WERI-Rb-1 (cell line): Measurements from ENCODE around the gene OR10J1.
"Not testable (repeated sequence)": the region's sequence is repeated elsewhere in the genome, so short reads cannot be mapped to it uniquely, and the experiment has no call there.

ENCODE experiments used
- DNase-seq: peaks from one replicate; pipeline ENCODE4 v3.0.0-alpha.2; 2020
- H3K27ac ChIP-seq: fragments of 250-450 bp; sonication (Bioruptor Pico); 2 replicates; pipeline ENCODE4 v1.5.1; 2020; ENCODE audit warnings: mild to moderate bottlenecking, moderate library complexity
- H3K27me3 ChIP-seq: fragments of 250-450 bp; sonication (Bioruptor Pico); 2 replicates; pipeline ENCODE4 v1.5.1; 2021; ENCODE audit warnings: mild to moderate bottlenecking, low read depth, moderate library complexity; ENCODE audit not compliant: insufficient read depth, severe bottlenecking
- H3K36me3 ChIP-seq: fragments of 250-450 bp; sonication (Bioruptor Pico); 2 replicates; pipeline ENCODE4 v1.5.1; 2020; ENCODE audit warnings: mild to moderate bottlenecking, moderate library complexity
- H3K4me3 ChIP-seq: 2 replicates; pipeline ENCODE4 v1.5.1; 2011; ENCODE audit warnings: low read depth, mild to moderate bottlenecking, control low read depth, low read length
- H3K9me3 ChIP-seq: fragments of 250-450 bp; sonication (Bioruptor Pico); 2 replicates; pipeline ENCODE4 v1.5.1; 2021; ENCODE audit warnings: mild to moderate bottlenecking, moderate library complexity; ENCODE audit not compliant: severe bottlenecking
- TF ChIP-seq, protein P1 (sequence below): IDR thresholded peaks from 2 replicates; pipeline ENCODE4 v1.5.1; 2011; ENCODE audit warnings: low read depth, mild to moderate bottlenecking, control low read depth, inconsistent platforms, low read length

The OR10J1 gene

GRCh38 chr1:159443066-159443750 lies 3.7 kb downstream of the OR10J1 start:
- TF ChIP-seq, protein P1, sequence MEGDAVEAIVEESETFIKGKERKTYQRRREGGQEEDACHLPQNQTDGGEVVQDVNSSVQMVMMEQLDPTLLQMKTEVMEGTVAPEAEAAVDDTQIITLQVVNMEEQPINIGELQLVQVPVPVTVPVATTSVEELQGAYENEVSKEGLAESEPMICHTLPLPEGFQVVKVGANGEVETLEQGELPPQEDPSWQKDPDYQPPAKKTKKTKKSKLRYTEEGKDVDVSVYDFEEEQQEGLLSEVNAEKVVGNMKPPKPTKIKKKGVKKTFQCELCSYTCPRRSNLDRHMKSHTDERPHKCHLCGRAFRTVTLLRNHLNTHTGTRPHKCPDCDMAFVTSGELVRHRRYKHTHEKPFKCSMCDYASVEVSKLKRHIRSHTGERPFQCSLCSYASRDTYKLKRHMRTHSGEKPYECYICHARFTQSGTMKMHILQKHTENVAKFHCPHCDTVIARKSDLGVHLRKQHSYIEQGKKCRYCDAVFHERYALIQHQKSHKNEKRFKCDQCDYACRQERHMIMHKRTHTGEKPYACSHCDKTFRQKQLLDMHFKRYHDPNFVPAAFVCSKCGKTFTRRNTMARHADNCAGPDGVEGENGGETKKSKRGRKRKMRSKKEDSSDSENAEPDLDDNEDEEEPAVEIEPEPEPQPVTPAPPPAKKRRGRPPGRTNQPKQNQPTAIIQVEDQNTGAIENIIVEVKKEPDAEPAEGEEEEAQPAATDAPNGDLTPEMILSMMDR, result no peak
- H3K4me3 ChIP-seq, result no peak overlapping the region
- no peaks in the 10 kb centered on the region for H3K36me3 ChIP-seq
- no peaks in the 10 kb centered on the region for H3K9me3 ChIP-seq
- H3K27ac ChIP-seq, result no peak overlapping the region
- DNase-seq, result no peak
- H3K27me3 ChIP-seq, result peaks cover 82% of the 10 kb centered on the region

DNA sequence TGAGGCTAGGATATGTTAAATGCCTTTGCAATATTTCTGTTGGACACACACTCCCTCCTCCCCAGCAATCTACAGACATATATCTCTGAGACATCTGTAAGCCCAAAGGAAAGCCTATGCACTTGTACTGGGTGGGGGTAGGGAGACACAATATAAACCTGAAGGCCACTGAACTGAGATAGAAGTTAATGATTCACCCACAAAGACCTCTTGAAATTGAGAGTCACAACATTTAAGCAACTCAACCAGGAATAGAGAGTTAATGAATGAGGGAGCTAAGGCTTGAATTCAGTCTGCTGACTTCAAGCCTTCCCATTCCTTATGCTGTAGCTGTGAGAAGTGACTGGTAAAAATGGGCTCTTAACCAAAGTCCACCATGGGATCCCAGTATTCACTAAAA lies 5.0 kb downstream of the OR10J1 start:
- no peak overlapping the region for H3K4me3 ChIP-seq
- H3K36me3 ChIP-seq, result no peaks in the 10 kb centered on the region
- H3K27ac ChIP-seq, result no peak overlapping the region
- DNase-seq, result no peak
- peaks cover 80% of the 10 kb centered on the region for H3K27me3 ChIP-seq
- peaks cover 3% of the 10 kb centered on the region for H3K9me3 ChIP-seq
- TF ChIP-seq, protein P1, result no peak

GRCh38 chr1:159448181-159448580 lies 8.7 kb downstream of the OR10J1 start:
- no peak for DNase-seq
- TF ChIP-seq, protein P1, result no peak

DNA sequence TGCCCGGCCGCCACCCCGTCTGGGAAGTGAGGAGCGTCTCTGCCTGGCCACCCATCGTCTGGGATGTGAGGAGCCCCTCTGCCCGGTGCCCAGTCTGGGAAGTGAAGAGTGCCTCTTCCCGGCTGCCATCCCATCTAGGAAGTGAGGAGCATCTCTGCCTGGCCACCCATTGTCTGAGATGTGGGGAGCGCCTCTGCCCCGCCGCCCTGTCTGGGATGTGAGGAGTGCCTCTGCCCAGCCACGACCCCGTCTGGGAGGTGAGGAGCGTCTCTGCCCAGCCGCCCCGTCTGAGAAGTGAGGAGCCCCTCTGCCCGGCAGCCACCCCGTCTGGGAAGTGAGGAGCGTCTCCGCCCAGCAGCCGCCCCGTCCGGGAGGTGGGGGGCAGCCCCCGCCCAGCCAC lies 10.1 kb downstream of the OR10J1 start:
- not testable (repeated sequence) for H3K27ac ChIP-seq, H3K36me3 ChIP-seq, H3K9me3 ChIP-seq, DNase-seq, H3K4me3 ChIP-seq
- peaks cover 49% of the 10 kb centered on the region for H3K27me3 ChIP-seq

More at GRCh38 chr1:159448181-159448580, 8.7 kb downstream of the OR10J1 start:
- Histone ChIP-seq H3K27ac (no peak overlapping the region), H3K36me3 (no peaks in the 10 kb centered on the region), H3K4me3 (no peak overlapping the region), H3K9me3 (peaks cover 5% of the 10 kb centered on the region), H3K27me3 (peaks cover 52% of the 10 kb centered on the region)

DNA sequence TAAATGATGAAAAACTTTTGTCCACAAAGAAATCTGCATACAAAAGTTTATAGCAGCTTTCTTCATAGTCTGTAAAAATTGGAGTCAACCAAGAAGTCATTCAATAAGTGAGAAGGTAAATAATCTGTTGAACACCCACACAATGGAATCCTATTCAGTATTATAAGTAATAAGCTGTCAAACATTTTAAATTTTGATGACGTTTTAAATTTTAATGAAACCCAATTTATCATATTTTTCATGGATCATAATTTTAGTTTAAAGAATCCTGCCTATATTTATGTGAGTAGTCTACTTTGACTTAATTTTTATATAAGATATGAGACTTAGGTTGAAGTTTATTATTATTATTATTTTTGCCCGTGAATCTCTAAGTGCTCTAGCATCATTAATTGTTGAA lies 20.0 kb downstream of the OR10J1 start:
- Histone ChIP-seq H3K27me3 (peaks cover 5% of the 10 kb centered on the region), H3K4me3 (no peak overlapping the region), H3K36me3 (no peaks in the 10 kb centered on the region), H3K27ac (no peak overlapping the region), H3K9me3 (no peaks in the 10 kb centered on the region)
- TF ChIP-seq, protein P1, result no peak
- no peak for DNase-seq

- Histone ChIP-seq H3K27me3 (peaks cover 43% of the 10 kb centered on the region), H3K27ac (no peak overlapping the region), H3K9me3 (no peaks in the 10 kb centered on the region), H3K36me3 (no peaks in the 10 kb centered on the region), H3K4me3 (no peak overlapping the region)
- no peak for DNase-seq
- TF ChIP-seq, protein P1, result no peak
These were observed 25.7 kb downstream of the OR10J1 start for GRCh38 chr1:159465191-159465603.
